GM12878 (cell line): Measurements from ENCODE around the gene GKAP1.

Experiments used
- ASH2L ChIP-seq: fragments of 300-600, 200-600 bp; sonication (generic); IDR thresholded peaks from 2 replicates; pipeline ENCODE4 v1.6.1; 2017; ENCODE audit warnings: low read depth, mild to moderate bottlenecking, borderline replicate concordance
- ATF2 ChIP-seq: IDR thresholded peaks from 2 replicates; pipeline ENCODE4 v1.6.1; 2012; ENCODE audit warnings: low read length, inconsistent platforms
- CTCF ChIP-seq, 3 experiments: IDR thresholded peaks in 2 of 3; conservative IDR thresholded peaks in 1 of 3; 2 replicates each; pipeline ENCODE4 v1.5.1; 2011; ENCODE audit warnings: low read depth in 3 of 3, low read length in 3 of 3, mild to moderate bottlenecking in 3 of 3, control low read depth in 2 of 3, moderate library complexity in 2 of 3, inconsistent platforms in 1 of 3, mixed read lengths in 1 of 3; ENCODE audit not compliant: control insufficient read depth in 2 of 3, insufficient read depth in 1 of 3; ENCODE audit errors: extremely low read depth in 1 of 3
- DPF2 ChIP-seq: fragments of 450-650 bp; IDR thresholded peaks from 2 replicates; pipeline ENCODE4 v1.6.1; 2017; ENCODE audit warnings: mild to moderate bottlenecking
- FOXM1 ChIP-seq: IDR thresholded peaks from 2 replicates; pipeline ENCODE4 v1.6.1; 2012; ENCODE audit warnings: low read depth, mild to moderate bottlenecking, inconsistent platforms, low read length, moderate library complexity
- MYC ChIP-seq: IDR thresholded peaks from 2 replicates; pipeline ENCODE4 v1.6.1; 2011; ENCODE audit warnings: mild to moderate bottlenecking, low read length, moderate library complexity, inconsistent platforms; ENCODE audit not compliant: insufficient read depth, insufficient replicate concordance, insufficient read length, severe bottlenecking
- PAX8 ChIP-seq: fragments of 450-650 bp; IDR thresholded peaks from 2 replicates; pipeline ENCODE4 v1.6.1; 2017; ENCODE audit warnings: mild to moderate bottlenecking, moderate library complexity
- SPI1 ChIP-seq: IDR thresholded peaks from 2 replicates; pipeline ENCODE4 v1.6.1; 2011; ENCODE audit warnings: low read depth, mild to moderate bottlenecking, low read length, moderate library complexity, borderline replicate concordance; ENCODE audit not compliant: insufficient read depth
- STAT1 ChIP-seq: fragments of 450-650 bp; conservative IDR thresholded peaks from 2 replicates; pipeline ENCODE4 v1.6.1; 2014; ENCODE audit warnings: antibody characterized with exemption, mild to moderate bottlenecking
- TAF1 ChIP-seq: IDR thresholded peaks from 2 replicates; pipeline ENCODE4 v1.6.1; 2011; ENCODE audit warnings: mild to moderate bottlenecking, low read depth, low read length, borderline replicate concordance
- TCF7 ChIP-seq: IDR thresholded peaks from 2 replicates; pipeline ENCODE4 v1.6.1; 2014; ENCODE audit warnings: antibody characterized with exemption, borderline replicate concordance

- TF ChIP-seq CTCF (IDR thresholded peaks at IDR 0.05 in 2 of 3, conservative IDR thresholded peaks at IDR 0.05 in 1 of 3; ENCODE audit: control insufficient read depth in 2 of 3, extremely low read depth in 1 of 3, insufficient read depth in 1 of 3, low read depth in 3 of 3, low read length in 3 of 3) (no peak), ASH2L (no peak), DPF2 (no peak), TAF1 (no peak), SPI1 (no peak), ATF2 (no peak), FOXM1 (no peak), TCF7 (no peak), MYC (no peak), PAX8 (no peak), STAT1 (no peak)
These were observed 23.5 kb downstream of the GKAP1 start for GRCh38 chr9:83794051-83794450.
